ENCODE measurements around the gene POMT1. TPM values are rescaled to one million over a fixed set of nuclear protein-coding genes. Genes with fewer than 3 reads are reported as not detected.
A peak's percentile ranks its signal among the peaks of the same experiment; 100 is the strongest.

The POMT1 gene
- total RNA-seq, 1 donor from 2014 or later: 46.3 TPM

GRCh38 chr9:131487001-131487400, 15.7 kb upstream of the POMT1 start:
- H3K9me3 Mint-ChIP-seq: no peaks in the 10 kb centered on the region
- TF ChIP-seq CTCF (conservative IDR thresholded peaks at IDR 0.05): no peak
- H3K27ac Mint-ChIP-seq (ENCODE audit: unreplicated experiment): no peak overlapping the region
- H3K36me3 Mint-ChIP-seq (ENCODE audit: low read depth): peaks cover 27% of the 10 kb centered on the region
- no peaks in the 10 kb centered on the region for H3K4me1 Mint-ChIP-seq
- H3K4me3 Mint-ChIP-seq: no peak overlapping the region
- no peak for DNase-seq (ENCODE audit: low read depth, low spot score)
- no peaks in the 10 kb centered on the region for H3K27me3 Mint-ChIP-seq (ENCODE audit: low read depth)

GRCh38 chr9:131487621-131488031, 15.1 kb upstream of the POMT1 start:
- no peaks in the 10 kb centered on the region for H3K9me3 Mint-ChIP-seq
- peaks cover 24% of the 10 kb centered on the region for H3K36me3 Mint-ChIP-seq (ENCODE audit: low read depth)
- no peaks in the 10 kb centered on the region for H3K27me3 Mint-ChIP-seq (ENCODE audit: low read depth)
- TF ChIP-seq CTCF (conservative IDR thresholded peaks at IDR 0.05): no peak
- H3K4me1 Mint-ChIP-seq: no peaks in the 10 kb centered on the region
- H3K4me3 Mint-ChIP-seq: no peak overlapping the region
- DNase-seq (ENCODE audit: low read depth, low spot score): no peak
- no peak overlapping the region for H3K27ac Mint-ChIP-seq (ENCODE audit: unreplicated experiment)

GRCh38 chr9:131490514-131490913, 12.2 kb upstream of the POMT1 start:
- Mint-ChIP-seq H3K9me3 (no peaks in the 10 kb centered on the region), H3K27me3 (ENCODE audit: low read depth) (no peaks in the 10 kb centered on the region), H3K4me1 (no peaks in the 10 kb centered on the region), H3K36me3 (ENCODE audit: low read depth) (peaks cover 36% of the 10 kb centered on the region), H3K4me3 (no peak overlapping the region), H3K27ac (ENCODE audit: unreplicated experiment) (no peak overlapping the region)
- TF ChIP-seq CTCF (conservative IDR thresholded peaks at IDR 0.05): no peak
- no peak for DNase-seq (ENCODE audit: low read depth, low spot score)

- no peak overlapping the region for H3K27ac Mint-ChIP-seq (ENCODE audit: unreplicated experiment)
- no peak overlapping the region for H3K4me3 Mint-ChIP-seq
- no peaks in the 10 kb centered on the region for H3K9me3 Mint-ChIP-seq
- no peaks in the 10 kb centered on the region for H3K27me3 Mint-ChIP-seq (ENCODE audit: low read depth)
- H3K36me3 Mint-ChIP-seq (ENCODE audit: low read depth): peaks cover 36% of the 10 kb centered on the region
- no peak for DNase-seq (ENCODE audit: low read depth, low spot score)
- no peak for TF ChIP-seq CTCF (conservative IDR thresholded peaks at IDR 0.05)
- no peaks in the 10 kb centered on the region for H3K4me1 Mint-ChIP-seq
These were observed 11.6 kb upstream of the POMT1 start for GRCh38 chr9:131491001-131491710.

- H3K27ac Mint-ChIP-seq (ENCODE audit: unreplicated experiment): peak overlapping the region; percentile 43
- no peaks in the 10 kb centered on the region for H3K9me3 Mint-ChIP-seq
- no peaks in the 10 kb centered on the region for H3K4me1 Mint-ChIP-seq
- no peak overlapping the region for H3K4me3 Mint-ChIP-seq
- TF ChIP-seq CTCF (conservative IDR thresholded peaks at IDR 0.05): no peak
- peaks cover 32% of the 10 kb centered on the region for H3K36me3 Mint-ChIP-seq (ENCODE audit: low read depth)
- DNase-seq (ENCODE audit: low read depth, low spot score): no peak
- no peaks in the 10 kb centered on the region for H3K27me3 Mint-ChIP-seq (ENCODE audit: low read depth)
These were observed 10.6 kb upstream of the POMT1 start for GRCh38 chr9:131492070-131492469.

Data from neural crest cell (in vitro differentiated cells).